H9 (cell line): ENCODE results near the gene NFKBIZ. TPM values are rescaled to one million over a fixed set of nuclear protein-coding genes. Genes with fewer than 3 reads are reported as not detected.

ENCODE experiments used
- DNase-seq: peaks from one replicate; pipeline ENCODE4 v3.0.0-alpha.2; 2017
- H2AFZ ChIP-seq: one replicate; pipeline ENCODE4 v1.6.1; 2013; ENCODE audit warnings: mild to moderate bottlenecking, low read length, control low read depth, moderate library complexity
- H2AK5ac ChIP-seq: 2 replicates; pipeline ENCODE4 v1.6.1; 2013; ENCODE audit warnings: low read length, control low read depth, mixed read lengths; ENCODE audit not compliant: insufficient read length
- H2BK120ac ChIP-seq: one replicate; pipeline ENCODE4 v1.6.1; 2013; ENCODE audit warnings: low read depth, mild to moderate bottlenecking, low read length, control low read depth, inconsistent platforms; ENCODE audit not compliant: poor library complexity, severe bottlenecking
- H2BK12ac ChIP-seq: 2 replicates; pipeline ENCODE4 v1.6.1; 2013; ENCODE audit warnings: low read length, control low read depth, mixed read lengths, low read depth; ENCODE audit not compliant: insufficient read length
- H2BK15ac ChIP-seq: 2 replicates; pipeline ENCODE4 v1.6.1; 2013; ENCODE audit warnings: low read depth, low read length, control low read depth
- H2BK20ac ChIP-seq: one replicate; pipeline ENCODE4 v1.6.1; 2013; ENCODE audit warnings: low read depth, mild to moderate bottlenecking, low read length, control low read depth, inconsistent platforms; ENCODE audit not compliant: poor library complexity, severe bottlenecking
- H2BK5ac ChIP-seq: 2 replicates; pipeline ENCODE4 v1.6.1; 2013; ENCODE audit warnings: low read length, control low read depth, mixed read lengths; ENCODE audit not compliant: insufficient read length
- H3K14ac ChIP-seq: 2 replicates; pipeline ENCODE4 v1.6.1; 2013; ENCODE audit warnings: low read length, control low read depth; ENCODE audit not compliant: insufficient read depth
- H3K18ac ChIP-seq: 2 replicates; pipeline ENCODE4 v1.6.1; 2013; ENCODE audit warnings: low read depth, mild to moderate bottlenecking, mixed read lengths, low read length, control low read depth; ENCODE audit not compliant: insufficient read length
- H3K23ac ChIP-seq: 2 replicates; pipeline ENCODE4 v1.6.1; 2013; ENCODE audit warnings: low read length, control low read depth, mixed read lengths, low read depth; ENCODE audit not compliant: insufficient read length
- H3K23me2 ChIP-seq: 2 replicates; pipeline ENCODE4 v1.6.1; 2013; ENCODE audit warnings: low read depth, mild to moderate bottlenecking, mixed read lengths, low read length, control low read depth; ENCODE audit not compliant: insufficient read length, poor library complexity, severe bottlenecking
- H3K27ac ChIP-seq: 2 replicates; pipeline ENCODE4 v1.5.1; 2013; ENCODE audit warnings: low read length, control low read depth, mixed read lengths, low read depth; ENCODE audit not compliant: insufficient read length
- H3K27me3 ChIP-seq: 2 replicates; pipeline ENCODE4 v1.6.1; 2013; ENCODE audit warnings: low read length, control low read depth, inconsistent platforms; ENCODE audit not compliant: insufficient read depth
- H3K4ac ChIP-seq: 2 replicates; pipeline ENCODE4 v1.6.1; 2013; ENCODE audit warnings: low read depth, mild to moderate bottlenecking, control low read depth, inconsistent platforms, low read length, moderate library complexity
- H3K4me1 ChIP-seq: 2 replicates; pipeline ENCODE4 v1.6.1; 2013; ENCODE audit warnings: low read length, control low read depth, inconsistent platforms; ENCODE audit not compliant: insufficient read depth
- H3K4me2 ChIP-seq: 2 replicates; pipeline ENCODE4 v1.6.1; 2013; ENCODE audit warnings: low read length, control low read depth, mixed read lengths; ENCODE audit not compliant: insufficient read length, insufficient read depth
- H3K56ac ChIP-seq: 2 replicates; pipeline ENCODE4 v1.6.1; 2013; ENCODE audit warnings: low read depth, mild to moderate bottlenecking, mixed read lengths, low read length, control low read depth; ENCODE audit not compliant: insufficient read length
- H3K79me1 ChIP-seq: 2 replicates; pipeline ENCODE4 v1.6.1; 2013; ENCODE audit warnings: low read depth, mild to moderate bottlenecking, moderate library complexity, low read length, control low read depth, inconsistent platforms; ENCODE audit not compliant: insufficient read depth, poor library complexity, severe bottlenecking
- H3K79me2 ChIP-seq: 2 replicates; pipeline ENCODE4 v1.6.1; 2013; ENCODE audit warnings: low read length, control low read depth, inconsistent platforms; ENCODE audit not compliant: insufficient read depth
- H3K9ac ChIP-seq: 2 replicates; pipeline ENCODE4 v1.6.1; 2013; ENCODE audit warnings: low read length, control low read depth, mixed read lengths; ENCODE audit not compliant: insufficient read length; ENCODE audit errors: extremely low read depth
- H3K9me3 ChIP-seq: one replicate; pipeline ENCODE4 v1.6.1; 2013; ENCODE audit warnings: low read depth, low read length, inconsistent platforms; ENCODE audit not compliant: control insufficient read depth
- H3T11ph ChIP-seq: one replicate; pipeline ENCODE4 v1.6.1; 2013; ENCODE audit warnings: mild to moderate bottlenecking, low read length, control low read depth, inconsistent platforms
- H4K20me1 ChIP-seq: one replicate; pipeline ENCODE4 v1.6.1; 2013; ENCODE audit not compliant: control insufficient read depth, insufficient read length, insufficient read depth
- H4K5ac ChIP-seq: 2 replicates; pipeline ENCODE4 v1.6.1; 2013; ENCODE audit warnings: low read depth, mild to moderate bottlenecking, mixed read lengths, low read length, control low read depth; ENCODE audit not compliant: insufficient read length
- H4K8ac ChIP-seq: replicated peaks from 2 replicates; pipeline ENCODE4 v1.6.1; 2013; ENCODE audit warnings: low read length, control low read depth, mixed read lengths, low read depth; ENCODE audit not compliant: insufficient read length
- H4K91ac ChIP-seq: 2 replicates; pipeline ENCODE4 v1.6.1; 2013; ENCODE audit warnings: low read depth, mild to moderate bottlenecking, moderate library complexity, mixed read lengths, low read length, control low read depth; ENCODE audit not compliant: insufficient read length
- H3K27ac Mint-ChIP-seq, 3 experiments: 2 replicates in 2 of 3; 3 replicates in 1 of 3; pipeline ENCODE4 v1.8.0; 2020 to 2021; ENCODE audit warnings: mixed read lengths in 3 of 3, mild to moderate bottlenecking in 1 of 3, moderate library complexity in 1 of 3
- H3K27me3 Mint-ChIP-seq: 2 replicates; pipeline ENCODE4 v1.8.0; 2021; ENCODE audit warnings: low read depth, mild to moderate bottlenecking, moderate library complexity, mixed read lengths
- H3K36me3 Mint-ChIP-seq, 3 experiments: 2 replicates in 2 of 3; 3 replicates in 1 of 3; pipeline ENCODE4 v1.8.0; 2020 to 2021; ENCODE audit warnings: low read depth in 3 of 3, mixed read lengths in 3 of 3; ENCODE audit not compliant: insufficient read depth in 1 of 3
- H3K4me1 Mint-ChIP-seq, 2 experiments: 2 replicates each; pipeline ENCODE4 v1.8.0; 2020; ENCODE audit warnings: mixed read lengths in 2 of 2
- H3K4me3 Mint-ChIP-seq, 2 experiments: 2 replicates in 1 of 2; 3 replicates in 1 of 2; pipeline ENCODE4 v1.8.0; 2020 to 2021; ENCODE audit warnings: mild to moderate bottlenecking in 2 of 2, mixed read lengths in 2 of 2, moderate library complexity in 1 of 2
- H3K9me3 Mint-ChIP-seq, 2 experiments: 2 replicates in 1 of 2; 3 replicates in 1 of 2; pipeline ENCODE4 v1.8.0; 2020; ENCODE audit warnings: mild to moderate bottlenecking in 2 of 2, mixed read lengths in 2 of 2, moderate library complexity in 1 of 2
- CTCF ChIP-seq: fragments of 200-600 bp; sonication (generic); conservative IDR thresholded peaks from 3 replicates; pipeline ENCODE4 v1.8.0; 2021; ENCODE audit warnings: antibody characterized with exemption, mild to moderate bottlenecking
- WGBS: extraction: QIAGEN DNeasy Blood & Tissue Kit; methylation state at CpG from one replicate; pipeline ENCODE4 v1.1.7; 2013; ENCODE audit warnings: missing lambda C conversion rate, low lambda C conversion rate, mixed read lengths; ENCODE audit not compliant: insufficient read length; ENCODE audit errors: extremely low coverage; 5-methylcytosine and 5-hydroxymethylcytosine counted together
- total RNA-seq: library from RNA; stranded (reverse); gene quantifications from 2 replicates; pipeline ENCODE4 v1.2.1, GENCODE V29; 2021

Gene NFKBIZ
- total RNA-seq, 1 experiment from 2014 or later = 11.1 TPM

- no peaks in the 10 kb centered on the region for H3K9me3 Mint-ChIP-seq
These were observed 42.8 kb upstream of the NFKBIZ start for GRCh38 chr3:101806491-101806890.

More at GRCh38 chr3:101806491-101806890, 42.8 kb upstream of the NFKBIZ start:
- H3K23me2 ChIP-seq = no peaks in the 10 kb centered on the region
- no peak overlapping the region for H3K27ac Mint-ChIP-seq
- no peak overlapping the region for H3K4ac ChIP-seq
- no peak for DNase-seq
- TF ChIP-seq CTCF = no peak
- no peak overlapping the region for H2BK120ac ChIP-seq
- H2BK15ac ChIP-seq = no peak overlapping the region
- H2BK5ac ChIP-seq = no peak overlapping the region
- no peak overlapping the region for H3K27ac ChIP-seq
- no peak overlapping the region for H2AK5ac ChIP-seq
- H2AFZ ChIP-seq = no peak overlapping the region
- no peaks in the 10 kb centered on the region for H3K27me3 ChIP-seq
- no peak overlapping the region for H3K18ac ChIP-seq
- peaks cover 14 to 24% (median 21%) of the 10 kb centered on the region in 3 experiments; a peak in 6 of 7 replicates for H3K36me3 Mint-ChIP-seq
- H3K14ac ChIP-seq = no peak overlapping the region
- H3K4me3 Mint-ChIP-seq = no peak overlapping the region
- no CpG with 5 or more reads among the region's 1 CpG for WGBS
- H3K27me3 Mint-ChIP-seq = no peaks in the 10 kb centered on the region
- H4K5ac ChIP-seq = no peak overlapping the region
- no peak overlapping the region for H3T11ph ChIP-seq
- peaks cover 7% of the 10 kb centered on the region in 2 experiments for H3K4me1 Mint-ChIP-seq
- H4K91ac ChIP-seq = no peak overlapping the region
- H3K4me2 ChIP-seq = no peak overlapping the region
- H3K9ac ChIP-seq = no peak overlapping the region
- H3K56ac ChIP-seq = no peak overlapping the region
- no peak overlapping the region for H3K23ac ChIP-seq
- H3K79me2 ChIP-seq = no peaks in the 10 kb centered on the region
- no peaks in the 10 kb centered on the region for H3K79me1 ChIP-seq
- H4K20me1 ChIP-seq = no peaks in the 10 kb centered on the region
- H2BK20ac ChIP-seq = no peak overlapping the region
- no peak overlapping the region for H4K8ac ChIP-seq
- no peaks in the 10 kb centered on the region for H3K9me3 ChIP-seq
- no peaks in the 10 kb centered on the region for H3K4me1 ChIP-seq
- H2BK12ac ChIP-seq = no peak overlapping the region
